GM12891 (cell line): ENCODE results near the gene ZRANB3.

ENCODE experiments used
- POLR2AphosphoS5 ChIP-seq: IDR thresholded peaks from 2 replicates; pipeline ENCODE4 v1.6.1; 2011; ENCODE audit warnings: low read depth, low read length, control low read depth
- TAF1 ChIP-seq: IDR thresholded peaks from 2 replicates; pipeline ENCODE4 v1.6.1; 2011; ENCODE audit warnings: low read depth, low read length, control low read depth

DNA sequence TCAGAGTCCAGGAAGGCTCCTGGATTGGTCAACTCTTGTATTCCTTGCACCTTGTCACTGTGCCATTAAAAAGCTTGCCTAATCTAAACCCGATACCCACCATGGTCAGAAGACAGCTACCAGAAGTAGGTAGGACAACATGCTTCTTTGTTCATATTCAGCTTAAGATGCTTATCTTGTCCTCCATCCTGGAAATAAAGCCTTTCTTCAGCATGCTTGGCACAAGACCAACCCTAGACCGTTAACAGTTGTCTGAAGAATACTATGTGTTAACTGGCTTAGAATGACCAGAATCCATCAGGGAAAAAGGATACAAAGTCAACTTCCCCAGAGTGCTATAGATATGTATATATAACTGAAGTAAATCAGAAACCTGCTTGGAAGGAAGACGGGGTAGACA lies 193.9 kb downstream of the ZRANB3 start:
- TF ChIP-seq POLR2AphosphoS5 (no peak), TAF1 (no peak)
